NCI-H345 treated with DMSO at 0.1 percent for 48 hours (cell line): Measurements from ENCODE around the gene EXOC2.

Experiments used
- DNase-seq: peaks from one replicate; lab custom pipeline; 2025; ENCODE audit not compliant: unreplicated experiment; lab: John Stamatoyannopoulos, UW

The EXOC2 gene

GRCh38 chr6:470051-470900 is 222.7 kb downstream of the EXOC2 start:
- DNase-seq, result no peak

DNA sequence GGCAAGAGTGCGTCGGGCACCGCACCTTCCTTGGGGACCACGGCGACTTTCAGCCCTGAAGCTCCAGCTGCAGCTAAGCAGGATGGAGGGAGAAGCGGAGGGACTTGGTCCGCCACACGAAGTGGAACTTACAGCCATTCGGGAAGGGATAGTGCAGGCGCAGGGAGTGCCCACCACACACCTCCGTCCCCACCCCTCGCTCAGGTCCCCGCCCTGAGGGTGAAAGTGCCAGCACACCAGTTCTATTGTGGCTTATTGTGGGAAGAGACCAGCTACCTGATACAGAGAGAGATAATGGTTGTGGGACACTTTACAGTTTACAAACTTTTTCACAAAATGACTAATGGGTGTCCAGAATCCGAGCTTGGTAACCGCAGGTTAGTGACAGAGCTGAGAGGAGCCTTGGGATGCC is 225.3 kb downstream of the EXOC2 start:
- no peak for DNase-seq

- DNase-seq, result no peak
Measured at GRCh38 chr6:467111-467510, 225.8 kb downstream of the EXOC2 start.

- no peak for DNase-seq
Measured at GRCh38 chr6:466564-466963, 226.4 kb downstream of the EXOC2 start.

DNA sequence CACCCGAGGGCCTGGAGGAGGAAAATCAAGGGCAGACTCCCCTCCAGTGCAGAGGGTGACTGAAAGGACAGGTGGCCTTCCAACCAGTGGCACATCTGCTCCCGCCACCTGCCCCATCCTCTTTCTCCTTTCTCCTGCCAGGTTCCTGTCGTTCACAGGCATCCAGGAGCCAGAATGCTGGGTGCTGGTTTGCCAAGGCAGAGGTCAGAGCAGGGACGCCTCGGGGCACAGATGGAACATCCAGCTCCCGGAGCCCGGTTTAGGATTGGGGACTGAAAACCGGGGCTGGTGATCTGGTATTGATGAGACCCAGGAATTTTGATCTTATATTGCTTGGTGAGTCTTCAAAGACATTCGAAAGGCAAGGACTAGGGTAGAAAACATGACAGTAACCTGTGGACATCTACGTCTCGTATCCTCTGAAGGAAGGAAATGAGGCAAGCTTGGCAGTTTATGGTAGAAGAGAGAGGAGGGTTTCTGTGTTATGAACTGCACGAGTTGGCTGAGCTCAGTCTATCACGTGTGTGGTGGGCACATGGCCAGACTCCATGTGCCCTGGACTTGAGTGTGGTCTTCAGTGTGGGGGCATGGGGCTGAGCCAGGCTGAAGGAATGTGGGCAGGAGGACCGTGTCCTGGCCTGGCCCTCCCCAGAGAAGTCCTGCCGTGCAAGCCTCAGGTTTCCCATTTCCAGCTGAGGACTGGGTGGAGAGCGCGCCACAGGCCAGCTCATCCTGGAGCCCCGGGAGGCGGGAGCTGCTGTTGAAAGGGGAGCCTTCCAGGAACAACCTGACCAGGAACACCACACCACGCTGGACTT is 227.2 kb downstream of the EXOC2 start:
- no peak for DNase-seq

- no peak for DNase-seq
Measured at GRCh38 chr6:456887-457286, 236.1 kb downstream of the EXOC2 start.

DNA sequence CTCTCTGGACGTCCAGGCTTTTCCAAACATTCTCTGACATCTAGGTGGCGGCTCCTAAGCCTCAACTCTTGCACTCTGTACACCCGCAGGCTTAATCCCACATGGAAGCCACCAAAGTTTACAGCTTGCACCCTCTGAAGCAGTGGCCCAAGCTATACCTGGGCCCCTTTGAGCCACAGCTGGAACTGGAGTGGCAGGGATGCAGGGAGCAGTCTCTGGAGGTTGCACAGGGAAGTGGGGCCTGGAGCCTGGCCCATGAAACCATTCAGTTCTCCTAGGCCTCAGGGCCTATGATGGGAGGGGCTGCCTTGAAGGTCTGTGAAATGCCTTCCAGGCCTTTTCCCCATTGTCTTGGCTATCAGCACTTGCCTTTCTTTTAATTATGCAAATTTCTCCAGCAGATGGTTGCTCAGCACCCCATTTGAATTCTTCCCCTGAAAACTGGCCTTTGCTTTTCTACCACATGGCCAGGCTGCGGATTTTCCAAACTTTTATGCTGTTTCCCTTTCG is 236.5 kb downstream of the EXOC2 start:
- DNase-seq, result no peak

DNA sequence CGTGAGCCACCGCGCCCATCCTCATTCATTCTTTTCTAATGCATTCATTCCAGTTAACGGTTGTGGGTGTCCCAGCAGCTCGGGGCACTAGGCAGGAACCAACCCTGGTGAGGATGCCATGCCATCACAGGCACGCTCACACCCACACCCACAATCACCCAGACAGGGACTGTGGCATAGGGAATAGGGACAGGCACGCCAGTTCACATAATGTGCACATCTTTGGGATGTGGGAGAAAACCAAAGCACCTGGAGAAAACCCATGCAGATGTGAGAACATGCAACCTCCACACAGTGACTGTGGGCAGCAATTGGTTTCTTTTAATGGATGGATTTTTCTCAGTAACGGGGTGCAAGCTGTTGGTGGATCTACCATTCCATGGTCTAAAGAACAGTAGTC is 237.1 kb downstream of the EXOC2 start:
- DNase-seq, result no peak

DNA sequence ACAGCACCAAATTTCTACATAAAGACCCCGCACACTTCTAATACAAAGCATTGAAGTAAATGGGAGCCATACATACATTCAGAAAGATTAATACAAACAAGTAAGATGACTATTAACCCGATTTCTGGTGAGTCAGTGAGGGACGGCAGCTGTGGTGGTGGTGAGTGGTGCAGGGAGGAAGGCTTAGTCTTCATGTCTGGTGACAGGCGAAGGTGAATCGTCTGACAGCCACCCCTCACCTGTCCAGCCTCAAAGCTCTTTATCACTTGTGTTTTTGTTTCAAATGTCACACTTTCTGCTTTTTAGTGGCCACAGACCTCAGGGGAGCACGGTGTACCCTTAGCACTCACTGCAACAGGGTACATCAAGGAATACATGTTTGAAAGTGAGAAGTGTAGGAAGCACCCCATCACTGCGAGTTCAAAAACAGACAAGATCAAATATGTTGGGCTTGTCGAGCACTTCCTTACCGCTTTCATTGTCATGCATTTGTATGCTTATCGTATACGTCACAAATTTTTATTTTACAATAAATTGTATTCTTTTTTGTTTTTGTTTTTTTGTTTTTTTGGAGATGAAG is 237.8 kb downstream of the EXOC2 start:
- no peak for DNase-seq

GRCh38 chr6:454148-454991 is 238.6 kb downstream of the EXOC2 start:
- no peak for DNase-seq

DNA sequence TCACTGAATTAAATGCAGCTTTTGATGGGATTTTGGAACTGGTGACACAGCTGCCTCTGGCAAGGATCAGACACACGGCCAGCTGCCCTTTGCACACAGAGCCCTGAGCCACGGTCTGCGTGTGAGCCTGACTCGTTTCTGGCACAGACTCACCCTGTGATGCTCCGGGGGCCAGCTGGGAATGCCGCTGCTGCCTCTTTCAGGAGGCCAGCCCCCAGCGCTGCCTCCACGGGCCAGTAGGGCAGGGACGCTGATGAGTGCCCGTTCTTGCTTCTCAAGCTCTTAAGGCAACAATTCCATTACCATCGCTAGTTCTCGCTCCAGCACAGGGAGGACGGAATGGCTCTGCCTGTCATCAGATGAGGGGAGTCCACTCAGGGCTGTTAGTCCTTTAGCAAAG is 239.8 kb downstream of the EXOC2 start:
- DNase-seq, result no peak

DNA sequence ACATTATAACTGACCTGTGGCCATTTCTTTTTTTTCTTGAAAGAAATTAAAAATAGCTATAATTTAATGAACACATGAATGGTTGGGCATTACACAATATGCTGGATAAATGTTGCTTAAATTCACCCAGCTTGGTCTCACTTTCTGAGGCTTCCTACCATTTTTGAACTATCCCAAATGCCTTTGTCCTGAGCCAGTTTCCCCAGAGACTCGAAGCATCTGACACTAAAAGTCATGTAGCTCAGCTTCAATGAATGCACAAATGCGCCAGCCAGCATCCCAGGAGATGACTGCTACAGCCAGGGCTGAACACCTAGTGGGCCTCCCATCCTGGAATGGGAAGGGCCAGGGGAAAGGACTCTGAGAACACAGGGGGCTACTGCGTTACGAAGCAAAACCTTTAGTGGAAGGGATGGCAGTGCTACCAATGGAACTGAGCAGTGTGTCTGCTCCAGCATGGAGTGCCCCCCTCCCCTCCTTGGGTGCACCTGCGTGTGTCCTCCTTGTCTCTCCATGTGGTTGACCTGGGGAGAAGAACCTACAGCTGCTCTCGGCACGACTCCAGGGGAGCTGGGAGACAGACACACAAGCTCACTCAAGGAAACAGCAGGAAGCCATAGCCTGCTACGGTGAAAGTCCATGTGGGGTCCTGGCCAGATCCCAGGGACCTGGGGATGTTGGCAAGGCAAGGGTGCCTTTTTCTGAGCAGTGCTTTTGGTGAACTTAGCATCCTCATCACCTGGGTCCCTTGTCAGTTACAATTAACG is 240.5 kb downstream of the EXOC2 start:
- DNase-seq, result peak; percentile 1

GRCh38 chr6:451847-452246 is 241.1 kb downstream of the EXOC2 start:
- no peak for DNase-seq

DNA sequence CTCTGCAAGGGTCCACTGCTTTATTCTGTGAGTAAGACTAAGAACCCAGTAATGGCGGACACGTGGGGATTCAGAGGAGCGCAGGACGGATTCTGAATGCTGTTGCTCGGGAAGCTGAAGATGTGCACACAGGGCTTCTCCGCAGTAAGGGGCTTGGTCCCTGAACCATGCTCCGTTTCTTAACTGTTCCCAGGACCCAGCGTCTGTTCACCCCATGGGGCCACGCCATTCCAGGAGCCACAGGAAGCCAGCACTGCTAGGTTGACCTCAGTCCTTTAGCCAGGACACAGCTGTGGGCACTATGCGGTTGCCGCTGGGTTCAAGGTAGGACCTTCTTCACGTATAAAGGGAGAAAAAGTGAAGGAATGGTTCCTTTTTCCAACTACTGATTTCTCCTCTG is 241.6 kb downstream of the EXOC2 start:
- no peak for DNase-seq

GRCh38 chr6:449486-450419 is 243.2 kb downstream of the EXOC2 start:
- no peak for DNase-seq

DNA sequence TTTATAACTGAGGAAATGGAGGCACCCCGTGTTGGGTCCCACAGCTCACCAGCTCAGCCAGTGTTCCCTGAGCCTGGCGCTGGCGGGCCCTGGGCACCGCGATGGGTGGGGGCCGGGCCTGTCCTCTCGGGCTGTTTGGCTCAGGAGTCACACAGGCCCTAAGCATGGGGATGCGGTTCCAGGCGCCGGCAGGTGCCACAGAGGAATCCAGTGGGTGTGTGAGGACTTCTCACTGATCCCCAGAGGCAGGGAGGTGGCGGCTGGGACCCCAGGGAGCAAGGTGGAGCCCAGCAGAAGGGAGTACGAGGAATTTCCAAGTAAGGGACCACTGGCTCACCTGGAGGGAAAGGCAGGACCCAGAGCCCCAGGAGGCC is 243.9 kb downstream of the EXOC2 start:
- no peak for DNase-seq

DNA sequence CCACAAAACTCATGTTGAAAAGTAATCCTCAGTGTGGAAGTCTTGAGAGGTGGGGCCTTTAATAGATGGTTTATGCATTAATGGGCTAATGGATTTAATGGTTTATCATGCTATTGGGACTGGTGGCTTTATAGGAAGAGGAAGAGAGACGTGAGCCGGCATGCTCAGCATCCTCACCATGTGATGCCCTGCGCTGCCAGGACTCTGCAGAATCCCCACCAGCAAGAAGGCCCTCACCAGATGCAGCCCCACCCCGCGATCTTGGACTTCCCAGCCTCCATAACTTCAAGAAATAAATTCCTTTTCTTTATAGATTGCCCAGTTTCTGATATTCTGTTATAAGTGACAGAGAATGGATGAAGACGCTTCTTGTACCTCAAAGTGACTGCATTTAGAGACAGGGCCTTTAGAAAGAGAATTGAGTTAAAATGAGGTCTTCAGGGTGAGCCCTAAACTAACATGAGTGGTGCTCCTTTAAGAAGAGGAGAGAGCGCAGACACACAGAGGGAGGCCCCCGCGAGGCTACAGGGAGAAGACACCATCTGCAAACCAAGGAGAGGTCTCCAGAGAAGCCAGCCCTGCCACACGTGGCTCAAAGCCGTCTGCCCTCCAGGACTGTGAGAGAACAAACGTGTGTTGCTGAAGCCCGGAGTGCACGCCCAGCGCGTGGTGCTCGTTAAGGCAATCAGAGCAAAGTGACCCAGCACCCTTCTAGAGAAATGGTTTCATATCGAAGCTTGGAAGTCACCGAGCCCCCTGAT is 244.5 kb downstream of the EXOC2 start:
- DNase-seq, result no peak
